Lower leg skin (tissue), 4 donors: ENCODE data around the gene OSBPL5. TPM values are rescaled to one million over a fixed set of nuclear protein-coding genes. Genes with fewer than 3 reads are reported as not detected.

ENCODE experiments used
- DNase-seq, 2 donors: peaks; one replicate each; pipeline ENCODE4 v3.0.0-alpha.2; 2019; ENCODE audit warnings: low spot score in 2 of 2
- H3K4me3 ChIP-seq: fragments of 200-600 bp; sonication (generic); 2 replicates; pipeline ENCODE4 v1.5.1; 2017; ENCODE audit warnings: mild to moderate bottlenecking, low read depth; ENCODE audit not compliant: poor library complexity, severe bottlenecking
- CTCF ChIP-seq, 3 donors: fragments of 450-650 bp; IDR thresholded peaks; one replicate each; pipeline ENCODE4 v1.5.1; 2016; ENCODE audit warnings: antibody characterized with exemption in 3 of 3, mild to moderate bottlenecking in 3 of 3, moderate library complexity in 2 of 3
- POLR2A ChIP-seq, 2 donors: fragments of 450-650 bp; IDR thresholded peaks; one replicate each; pipeline ENCODE4 v1.6.1; 2016 to 2017; ENCODE audit warnings: antibody characterized with exemption in 2 of 2, mild to moderate bottlenecking in 1 of 2, moderate library complexity in 1 of 2
- WGBS, 2 donors: methylation state at CpG; one replicate each; pipeline ENCODE4 v1.1.5; 2018; 5-methylcytosine and 5-hydroxymethylcytosine counted together
- intact Hi-C: fragments of 100-400 bp; cut with DNase I; formaldehyde crosslinking; loops from one replicate; pipeline ENCODE4 v1.15.0; 2023; ENCODE audit warnings: low total_unique reads
- total RNA-seq, 4 donors: library from RNA; depleted of rRNA; stranded (reverse); fragments of >200 nt; gene quantifications; one replicate each; pipeline ENCODE4 v1.1.0, GENCODE V29; 2016

Gene OSBPL5
- total RNA-seq, 4 donors from 2014 or later = 39.0 to 77.4 (median 64.2) TPM

GRCh38 chr11:3047637-3048036 lies 117.5 kb downstream of the OSBPL5 start:
- H3K4me3 ChIP-seq = no peak overlapping the region
- WGBS, 2 donors = 91 to 92% methylated on average over 16 of the region's 16 CpGs
- DNase-seq = no peak
- TF ChIP-seq POLR2A (IDR thresholded peaks at IDR 0.05) (no peak), CTCF (IDR thresholded peaks at IDR 0.05) (no peak)
- intact Hi-C loops = no loop called here

GRCh38 chr11:3046641-3047040 lies 118.5 kb downstream of the OSBPL5 start:
- no peak overlapping the region for H3K4me3 ChIP-seq
- 85 to 89% methylated on average over 7 to 8 of the region's 8 CpGs for WGBS, 2 donors
- no peak for TF ChIP-seq CTCF (IDR thresholded peaks at IDR 0.05)
- no peak for TF ChIP-seq POLR2A (IDR thresholded peaks at IDR 0.05)
- no peak for DNase-seq
- intact Hi-C loops = no loop called here

- TF ChIP-seq POLR2A (IDR thresholded peaks at IDR 0.05) (no peak), CTCF (IDR thresholded peaks at IDR 0.05) (no peak)
- DNase-seq = no peak
- H3K4me3 ChIP-seq = no peak overlapping the region
- intact Hi-C loops = no loop called here
- 94% methylated on average over 12 of the region's 12 CpGs for WGBS, 2 donors
Measured at GRCh38 chr11:3046190-3046589, 118.9 kb downstream of the OSBPL5 start.

GRCh38 chr11:3044915-3045314 lies 120.2 kb downstream of the OSBPL5 start:
- no peak overlapping the region for H3K4me3 ChIP-seq
- no peak for TF ChIP-seq CTCF (IDR thresholded peaks at IDR 0.05)
- no peak for TF ChIP-seq POLR2A (IDR thresholded peaks at IDR 0.05)
- DNase-seq = no peak
- intact Hi-C loops = no loop called here
- WGBS, 2 donors = 96 to 98% methylated on average over 12 of the region's 12 CpGs

- intact Hi-C loops = no loop called here
- no peak for TF ChIP-seq CTCF (IDR thresholded peaks at IDR 0.05)
- TF ChIP-seq POLR2A (IDR thresholded peaks at IDR 0.05) = no peak
- H3K4me3 ChIP-seq = no peak overlapping the region
- DNase-seq = no peak
- WGBS, 2 donors = 71 to 76% methylated on average over 6 of the region's 6 CpGs
Measured at GRCh38 chr11:3044004-3044403, 121.1 kb downstream of the OSBPL5 start.

- WGBS, 2 donors = 64 to 69% methylated on average over 16 of the region's 16 CpGs
- peak in 1 of 2 donors; percentile 91 for DNase-seq
- TF ChIP-seq CTCF (IDR thresholded peaks at IDR 0.05) = no peak
- TF ChIP-seq POLR2A (IDR thresholded peaks at IDR 0.05) = no peak
- intact Hi-C loops = no loop called here
- H3K4me3 ChIP-seq = no peak overlapping the region
Measured at GRCh38 chr11:3043315-3043871, 121.7 kb downstream of the OSBPL5 start.
